ENCODE results near the gene HECTD3. TPM values are rescaled to one million over a fixed set of nuclear protein-coding genes. Genes with fewer than 3 reads are reported as not detected.

Gene HECTD3
- total and polyA plus RNA-seq, 4 donors: 15.9 to 32.9 (median 24.2) TPM

DNA sequence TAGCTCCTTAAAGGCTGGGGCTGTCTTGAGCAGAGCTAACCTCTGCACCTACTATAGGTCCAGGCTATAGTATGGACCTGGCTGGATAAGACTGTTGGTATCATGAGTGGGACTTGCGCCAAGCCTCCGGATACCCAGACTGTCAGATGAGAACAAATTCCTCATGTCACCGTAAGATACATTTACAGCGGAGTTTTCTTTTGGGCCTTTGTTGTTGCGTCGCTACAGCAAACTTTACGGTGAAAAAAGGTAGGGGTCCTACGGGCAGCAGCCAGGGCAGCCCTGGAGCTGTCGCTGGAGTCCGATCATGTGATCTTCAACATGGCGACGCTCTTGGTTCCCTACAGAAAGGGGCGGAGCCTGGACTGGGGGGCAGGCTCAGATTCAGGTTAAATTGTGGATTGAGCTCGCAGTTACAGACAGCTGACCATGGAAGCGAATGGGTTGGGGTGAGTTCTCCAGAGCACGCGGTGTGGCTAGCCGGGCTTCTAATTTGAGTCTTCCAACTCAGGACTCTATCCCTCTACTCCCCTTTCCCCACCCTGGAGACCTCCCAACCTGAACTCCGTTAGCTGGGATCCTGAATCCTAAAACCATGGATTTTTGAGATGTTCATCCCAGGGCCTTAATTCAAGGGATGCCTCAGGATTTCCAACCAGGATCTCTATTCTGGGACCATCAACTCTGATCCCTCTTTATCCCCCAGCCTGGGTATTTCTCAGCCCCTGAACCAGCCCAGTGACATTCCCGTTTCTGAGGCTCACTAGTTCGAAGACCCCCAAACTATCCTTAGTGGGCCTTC lies 914 bp upstream of the HECTD3 start, which contains the start of gene UROD (continued):
- TF ChIP-seq, protein P1, sequence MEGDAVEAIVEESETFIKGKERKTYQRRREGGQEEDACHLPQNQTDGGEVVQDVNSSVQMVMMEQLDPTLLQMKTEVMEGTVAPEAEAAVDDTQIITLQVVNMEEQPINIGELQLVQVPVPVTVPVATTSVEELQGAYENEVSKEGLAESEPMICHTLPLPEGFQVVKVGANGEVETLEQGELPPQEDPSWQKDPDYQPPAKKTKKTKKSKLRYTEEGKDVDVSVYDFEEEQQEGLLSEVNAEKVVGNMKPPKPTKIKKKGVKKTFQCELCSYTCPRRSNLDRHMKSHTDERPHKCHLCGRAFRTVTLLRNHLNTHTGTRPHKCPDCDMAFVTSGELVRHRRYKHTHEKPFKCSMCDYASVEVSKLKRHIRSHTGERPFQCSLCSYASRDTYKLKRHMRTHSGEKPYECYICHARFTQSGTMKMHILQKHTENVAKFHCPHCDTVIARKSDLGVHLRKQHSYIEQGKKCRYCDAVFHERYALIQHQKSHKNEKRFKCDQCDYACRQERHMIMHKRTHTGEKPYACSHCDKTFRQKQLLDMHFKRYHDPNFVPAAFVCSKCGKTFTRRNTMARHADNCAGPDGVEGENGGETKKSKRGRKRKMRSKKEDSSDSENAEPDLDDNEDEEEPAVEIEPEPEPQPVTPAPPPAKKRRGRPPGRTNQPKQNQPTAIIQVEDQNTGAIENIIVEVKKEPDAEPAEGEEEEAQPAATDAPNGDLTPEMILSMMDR (IDR thresholded peaks at IDR 0.05; ENCODE audit: low read depth, low read length, missing input control): no peak
- TF ChIP-seq, protein P2, sequence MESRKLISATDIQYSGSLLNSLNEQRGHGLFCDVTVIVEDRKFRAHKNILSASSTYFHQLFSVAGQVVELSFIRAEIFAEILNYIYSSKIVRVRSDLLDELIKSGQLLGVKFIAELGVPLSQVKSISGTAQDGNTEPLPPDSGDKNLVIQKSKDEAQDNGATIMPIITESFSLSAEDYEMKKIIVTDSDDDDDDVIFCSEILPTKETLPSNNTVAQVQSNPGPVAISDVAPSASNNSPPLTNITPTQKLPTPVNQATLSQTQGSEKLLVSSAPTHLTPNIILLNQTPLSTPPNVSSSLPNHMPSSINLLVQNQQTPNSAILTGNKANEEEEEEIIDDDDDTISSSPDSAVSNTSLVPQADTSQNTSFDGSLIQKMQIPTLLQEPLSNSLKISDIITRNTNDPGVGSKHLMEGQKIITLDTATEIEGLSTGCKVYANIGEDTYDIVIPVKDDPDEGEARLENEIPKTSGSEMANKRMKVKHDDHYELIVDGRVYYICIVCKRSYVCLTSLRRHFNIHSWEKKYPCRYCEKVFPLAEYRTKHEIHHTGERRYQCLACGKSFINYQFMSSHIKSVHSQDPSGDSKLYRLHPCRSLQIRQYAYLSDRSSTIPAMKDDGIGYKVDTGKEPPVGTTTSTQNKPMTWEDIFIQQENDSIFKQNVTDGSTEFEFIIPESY (IDR thresholded peaks at IDR 0.05): no peak
- TF ChIP-seq NR2F2 (IDR thresholded peaks at IDR 0.05): peak; percentile 39
- TF ChIP-seq JUND (IDR thresholded peaks at IDR 0.05): no peak
- TF ChIP-seq FOXA2 (IDR thresholded peaks at IDR 0.05): no peak
- TF ChIP-seq, protein P3, sequence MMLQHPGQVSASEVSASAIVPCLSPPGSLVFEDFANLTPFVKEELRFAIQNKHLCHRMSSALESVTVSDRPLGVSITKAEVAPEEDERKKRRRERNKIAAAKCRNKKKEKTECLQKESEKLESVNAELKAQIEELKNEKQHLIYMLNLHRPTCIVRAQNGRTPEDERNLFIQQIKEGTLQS (IDR thresholded peaks at IDR 0.05): peak; percentile 37
- TF ChIP-seq YY1 (IDR thresholded peaks at IDR 0.05): peak; percentile 99

DNA sequence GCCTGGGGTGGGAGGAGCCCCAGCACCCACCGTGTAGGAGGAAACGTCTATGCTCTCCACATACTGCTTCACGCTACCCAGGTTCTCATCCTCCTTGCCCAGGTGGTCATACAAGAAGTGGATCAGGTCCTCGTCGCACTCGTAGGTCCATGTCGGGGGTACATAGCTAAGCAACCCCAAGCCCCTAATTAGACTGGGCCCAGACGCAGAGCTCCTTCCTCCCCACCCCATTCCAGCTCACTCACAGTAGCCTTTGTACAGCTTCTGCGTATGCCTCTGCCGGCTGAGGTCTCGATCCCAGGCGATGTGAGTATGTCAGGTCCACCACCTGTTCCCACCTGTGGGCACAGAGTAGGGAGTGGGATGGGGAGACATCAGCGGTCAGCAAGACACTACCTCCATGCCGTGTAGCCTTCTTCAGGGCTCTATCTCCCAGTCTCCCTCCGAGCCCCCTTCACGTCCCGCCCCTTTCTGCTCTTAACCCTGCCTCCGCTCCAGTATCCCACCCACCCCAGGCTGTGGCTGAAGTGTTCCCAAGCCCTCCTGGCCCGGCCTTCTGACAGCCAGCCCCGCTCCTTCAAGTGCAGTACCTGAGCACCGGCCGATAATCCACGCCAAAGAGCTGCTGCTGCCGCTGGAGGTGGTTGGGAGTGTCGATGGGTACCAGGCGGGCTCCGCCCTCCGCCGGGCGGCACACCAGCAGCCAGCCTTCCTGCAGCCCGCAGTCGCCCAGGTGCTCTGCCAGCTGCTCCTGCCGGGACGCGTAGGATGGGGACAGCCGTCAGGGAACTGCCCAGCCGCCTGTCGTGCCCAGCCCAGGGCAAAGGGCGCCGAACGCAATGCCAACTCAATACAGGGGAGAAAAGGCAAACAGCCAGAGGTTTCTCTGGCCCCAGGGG lies 919 bp downstream of the HECTD3 start:
- Histone ChIP-seq H3K27me3 (ENCODE audit: control insufficient read depth in 4 of 4, insufficient read depth in 4 of 4, low read length in 3 of 4) (no peaks in the 10 kb centered on the region), H3K4me1 (ENCODE audit: control insufficient read depth in 4 of 4, insufficient read depth in 4 of 4, low read length in 3 of 4) (peaks cover 14 to 46% (median 37%) of the 10 kb centered on the region in 4 donors), H3K36me3 (ENCODE audit: control insufficient read depth in 4 of 4, insufficient read depth in 3 of 4, low read depth in 1 of 4, low read length in 3 of 4) (peaks cover 15 to 44% (median 40%) of the 10 kb centered on the region in 4 donors), H3K4me3 (ENCODE audit: low read depth in 1 of 3, low read length in 3 of 3) (peak overlapping the region; percentile 82 to 91 (median 88)), H3K9me3 (ENCODE audit: control insufficient read depth in 4 of 4, low read length in 3 of 4) (no peaks in the 10 kb centered on the region), H3K9ac (ENCODE audit: low read depth in 1 of 2, low read length in 2 of 2) (peak overlapping the region in 1 of 2 donors; percentile 52), H3K27ac (ENCODE audit: low read depth in 1 of 2, low read length in 2 of 2) (peak overlapping the region; percentile 64 to 79)
- WGBS: 23% methylated on average over 41 of the region's 41 CpGs
- peak; percentile 58 for DNase-seq (ENCODE audit: low spot score)
- TF ChIP-seq SP1 (IDR thresholded peaks at IDR 0.05) (peak; percentile 50), HNF4A (conservative IDR thresholded peaks at IDR 0.05) (peak; percentile 63 to 66), GABPA (IDR thresholded peaks at IDR 0.05 in 1 of 2, conservative IDR thresholded peaks at IDR 0.05 in 1 of 2) (peak in 1 of 2 donors; percentile 9), RAD21 (IDR thresholded peaks at IDR 0.05) (peak in 1 of 2 donors; percentile 35), EGR1 (IDR thresholded peaks at IDR 0.05; ENCODE audit: low read depth in 2 of 2) (no peak), FOXA2 (IDR thresholded peaks at IDR 0.05) (no peak), RXRA (IDR thresholded peaks at IDR 0.05) (peak; percentile 22 to 36)
- TF ChIP-seq, protein P4, sequence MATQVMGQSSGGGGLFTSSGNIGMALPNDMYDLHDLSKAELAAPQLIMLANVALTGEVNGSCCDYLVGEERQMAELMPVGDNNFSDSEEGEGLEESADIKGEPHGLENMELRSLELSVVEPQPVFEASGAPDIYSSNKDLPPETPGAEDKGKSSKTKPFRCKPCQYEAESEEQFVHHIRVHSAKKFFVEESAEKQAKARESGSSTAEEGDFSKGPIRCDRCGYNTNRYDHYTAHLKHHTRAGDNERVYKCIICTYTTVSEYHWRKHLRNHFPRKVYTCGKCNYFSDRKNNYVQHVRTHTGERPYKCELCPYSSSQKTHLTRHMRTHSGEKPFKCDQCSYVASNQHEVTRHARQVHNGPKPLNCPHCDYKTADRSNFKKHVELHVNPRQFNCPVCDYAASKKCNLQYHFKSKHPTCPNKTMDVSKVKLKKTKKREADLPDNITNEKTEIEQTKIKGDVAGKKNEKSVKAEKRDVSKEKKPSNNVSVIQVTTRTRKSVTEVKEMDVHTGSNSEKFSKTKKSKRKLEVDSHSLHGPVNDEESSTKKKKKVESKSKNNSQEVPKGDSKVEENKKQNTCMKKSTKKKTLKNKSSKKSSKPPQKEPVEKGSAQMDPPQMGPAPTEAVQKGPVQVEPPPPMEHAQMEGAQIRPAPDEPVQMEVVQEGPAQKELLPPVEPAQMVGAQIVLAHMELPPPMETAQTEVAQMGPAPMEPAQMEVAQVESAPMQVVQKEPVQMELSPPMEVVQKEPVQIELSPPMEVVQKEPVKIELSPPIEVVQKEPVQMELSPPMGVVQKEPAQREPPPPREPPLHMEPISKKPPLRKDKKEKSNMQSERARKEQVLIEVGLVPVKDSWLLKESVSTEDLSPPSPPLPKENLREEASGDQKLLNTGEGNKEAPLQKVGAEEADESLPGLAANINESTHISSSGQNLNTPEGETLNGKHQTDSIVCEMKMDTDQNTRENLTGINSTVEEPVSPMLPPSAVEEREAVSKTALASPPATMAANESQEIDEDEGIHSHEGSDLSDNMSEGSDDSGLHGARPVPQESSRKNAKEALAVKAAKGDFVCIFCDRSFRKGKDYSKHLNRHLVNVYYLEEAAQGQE (IDR thresholded peaks at IDR 0.05): peak; percentile 29
- TF ChIP-seq, protein P5, sequence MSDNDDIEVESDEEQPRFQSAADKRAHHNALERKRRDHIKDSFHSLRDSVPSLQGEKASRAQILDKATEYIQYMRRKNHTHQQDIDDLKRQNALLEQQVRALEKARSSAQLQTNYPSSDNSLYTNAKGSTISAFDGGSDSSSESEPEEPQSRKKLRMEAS (IDR thresholded peaks at IDR 0.05): no peak
- TF ChIP-seq, protein P1 (IDR thresholded peaks at IDR 0.05; ENCODE audit: low read depth, low read length, missing input control): no peak

All from liver (tissue), 9 donors.